Aortic smooth muscle cell (primary cell): ENCODE data around the gene KCNC4. TPM values are rescaled to one million over a fixed set of nuclear protein-coding genes. Genes with fewer than 3 reads are reported as not detected.

ENCODE experiments used
- total RNA-seq: library from RNA; depleted of rRNA; stranded (reverse); fragments of >200 nt; gene quantifications from 2 replicates; pipeline ENCODE4 v1.2.3, GENCODE V29; 2014

The KCNC4 gene
- 1.1 TPM in 2 replicates for total RNA-seq

DNA sequence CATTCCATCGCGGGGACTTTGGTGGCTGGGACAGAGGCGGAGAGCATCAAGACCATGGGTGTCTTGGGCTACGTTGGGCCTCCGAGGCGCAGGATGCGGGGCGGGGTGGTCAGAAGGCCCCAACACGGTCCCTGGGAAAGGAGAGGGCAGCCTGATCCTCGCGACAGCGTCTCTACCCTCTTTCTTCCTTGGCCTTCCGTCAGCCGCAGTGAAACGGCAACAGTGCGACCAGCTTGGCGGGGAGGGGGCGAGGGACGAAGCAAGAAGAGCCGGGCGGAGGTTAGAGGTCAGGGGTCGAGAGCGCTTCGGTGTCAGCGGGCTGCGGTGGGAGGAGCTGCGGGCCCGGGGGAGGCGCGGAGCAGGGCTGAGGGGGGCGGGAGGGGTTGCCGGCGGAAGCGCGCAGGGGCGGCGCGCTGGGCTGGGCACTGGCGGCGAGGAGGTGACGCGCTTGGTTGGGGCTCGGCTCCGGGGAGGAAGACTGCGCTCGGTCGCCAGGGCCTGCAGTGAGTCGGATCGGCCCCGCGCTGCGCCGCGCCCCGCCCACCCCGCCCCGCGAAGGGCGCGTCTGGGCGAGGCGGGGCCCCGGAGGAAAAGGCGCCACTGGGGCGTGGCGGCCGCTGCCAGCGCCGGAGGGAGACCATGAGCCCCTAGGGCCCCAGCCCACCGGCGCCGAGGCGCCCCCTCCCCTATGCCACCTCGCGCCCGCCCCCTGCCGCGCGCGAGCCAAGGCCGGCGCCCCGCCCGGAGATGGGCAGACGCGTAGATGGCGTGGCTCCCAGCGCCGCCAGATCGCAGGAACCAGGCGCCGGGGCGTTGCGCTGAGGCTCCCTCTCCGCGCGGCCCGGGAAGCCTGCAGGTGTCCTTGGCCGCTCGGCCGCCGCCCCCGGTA, at the start of gene KCNC4:
Gene KCNC4 (plus strand): TSS at position 600 of the 889 bp plus-strand sequence. CDS start 1,186 bp downstream, outside the sequence.

Other genes with a start within 250 kb of the KCNC4 start
- 38.9 and 46.9 TPM in 2 replicates for gene AHCYL1, start 225.5 kb upstream of the KCNC4 start, total RNA-seq
- 47.1 and 47.4 TPM in 2 replicates for gene STRIP1, start 175.7 kb upstream of the KCNC4 start, total RNA-seq
- not detected in 2 replicates for gene ALX3, start 139.6 kb upstream of the KCNC4 start, total RNA-seq
- gene UBL4B, start 97.9 kb upstream of the KCNC4 start, total RNA-seq: not detected in 2 replicates
- gene SLC6A17, start 59.8 kb upstream of the KCNC4 start, total RNA-seq: 0.37 and 1.6 TPM in 2 replicates
- 24.5 and 37.1 TPM in 2 replicates for gene RBM15, start 129.1 kb downstream of the KCNC4 start, total RNA-seq
- gene SLC16A4, start 180.7 kb downstream of the KCNC4 start, total RNA-seq: 109 and 150 TPM in 2 replicates
- 43.9 and 67.9 TPM in 2 replicates for gene LAMTOR5, start 197.4 kb downstream of the KCNC4 start, total RNA-seq
- not detected in 2 replicates for gene PROK1, start 240.8 kb downstream of the KCNC4 start, total RNA-seq